H9 (cell line): ENCODE results near the gene SCAMP3. TPM values are rescaled to one million over a fixed set of nuclear protein-coding genes. Genes with fewer than 3 reads are reported as not detected.
"Not testable (repeated sequence)": the region's sequence is repeated elsewhere in the genome, so short reads cannot be mapped to it uniquely, and the experiment has no call there.

Experiments used
- DNase-seq: peaks from one replicate; pipeline ENCODE4 v3.0.0-alpha.2; 2017
- H2AFZ ChIP-seq: one replicate; pipeline ENCODE4 v1.6.1; 2013; ENCODE audit warnings: mild to moderate bottlenecking, low read length, control low read depth, moderate library complexity
- H2AK5ac ChIP-seq: 2 replicates; pipeline ENCODE4 v1.6.1; 2013; ENCODE audit warnings: low read length, control low read depth, mixed read lengths; ENCODE audit not compliant: insufficient read length
- H2BK120ac ChIP-seq: one replicate; pipeline ENCODE4 v1.6.1; 2013; ENCODE audit warnings: low read depth, mild to moderate bottlenecking, low read length, control low read depth, inconsistent platforms; ENCODE audit not compliant: poor library complexity, severe bottlenecking
- H2BK12ac ChIP-seq: 2 replicates; pipeline ENCODE4 v1.6.1; 2013; ENCODE audit warnings: low read length, control low read depth, mixed read lengths, low read depth; ENCODE audit not compliant: insufficient read length
- H2BK15ac ChIP-seq: 2 replicates; pipeline ENCODE4 v1.6.1; 2013; ENCODE audit warnings: low read depth, low read length, control low read depth
- H2BK20ac ChIP-seq: one replicate; pipeline ENCODE4 v1.6.1; 2013; ENCODE audit warnings: low read depth, mild to moderate bottlenecking, low read length, control low read depth, inconsistent platforms; ENCODE audit not compliant: poor library complexity, severe bottlenecking
- H2BK5ac ChIP-seq: 2 replicates; pipeline ENCODE4 v1.6.1; 2013; ENCODE audit warnings: low read length, control low read depth, mixed read lengths; ENCODE audit not compliant: insufficient read length
- H3K14ac ChIP-seq: 2 replicates; pipeline ENCODE4 v1.6.1; 2013; ENCODE audit warnings: low read length, control low read depth; ENCODE audit not compliant: insufficient read depth
- H3K18ac ChIP-seq: 2 replicates; pipeline ENCODE4 v1.6.1; 2013; ENCODE audit warnings: low read depth, mild to moderate bottlenecking, mixed read lengths, low read length, control low read depth; ENCODE audit not compliant: insufficient read length
- H3K23ac ChIP-seq: 2 replicates; pipeline ENCODE4 v1.6.1; 2013; ENCODE audit warnings: low read length, control low read depth, mixed read lengths, low read depth; ENCODE audit not compliant: insufficient read length
- H3K23me2 ChIP-seq: 2 replicates; pipeline ENCODE4 v1.6.1; 2013; ENCODE audit warnings: low read depth, mild to moderate bottlenecking, mixed read lengths, low read length, control low read depth; ENCODE audit not compliant: insufficient read length, poor library complexity, severe bottlenecking
- H3K27ac ChIP-seq: 2 replicates; pipeline ENCODE4 v1.5.1; 2013; ENCODE audit warnings: low read length, control low read depth, mixed read lengths, low read depth; ENCODE audit not compliant: insufficient read length
- H3K27me3 ChIP-seq: 2 replicates; pipeline ENCODE4 v1.6.1; 2013; ENCODE audit warnings: low read length, control low read depth, inconsistent platforms; ENCODE audit not compliant: insufficient read depth
- H3K4ac ChIP-seq: 2 replicates; pipeline ENCODE4 v1.6.1; 2013; ENCODE audit warnings: low read depth, mild to moderate bottlenecking, control low read depth, inconsistent platforms, low read length, moderate library complexity
- H3K4me1 ChIP-seq: 2 replicates; pipeline ENCODE4 v1.6.1; 2013; ENCODE audit warnings: low read length, control low read depth, inconsistent platforms; ENCODE audit not compliant: insufficient read depth
- H3K4me2 ChIP-seq: 2 replicates; pipeline ENCODE4 v1.6.1; 2013; ENCODE audit warnings: low read length, control low read depth, mixed read lengths; ENCODE audit not compliant: insufficient read length, insufficient read depth
- H3K56ac ChIP-seq: 2 replicates; pipeline ENCODE4 v1.6.1; 2013; ENCODE audit warnings: low read depth, mild to moderate bottlenecking, mixed read lengths, low read length, control low read depth; ENCODE audit not compliant: insufficient read length
- H3K79me1 ChIP-seq: 2 replicates; pipeline ENCODE4 v1.6.1; 2013; ENCODE audit warnings: low read depth, mild to moderate bottlenecking, moderate library complexity, low read length, control low read depth, inconsistent platforms; ENCODE audit not compliant: insufficient read depth, poor library complexity, severe bottlenecking
- H3K79me2 ChIP-seq: 2 replicates; pipeline ENCODE4 v1.6.1; 2013; ENCODE audit warnings: low read length, control low read depth, inconsistent platforms; ENCODE audit not compliant: insufficient read depth
- H3K9ac ChIP-seq: 2 replicates; pipeline ENCODE4 v1.6.1; 2013; ENCODE audit warnings: low read length, control low read depth, mixed read lengths; ENCODE audit not compliant: insufficient read length; ENCODE audit errors: extremely low read depth
- H3K9me3 ChIP-seq: one replicate; pipeline ENCODE4 v1.6.1; 2013; ENCODE audit warnings: low read depth, low read length, inconsistent platforms; ENCODE audit not compliant: control insufficient read depth
- H3T11ph ChIP-seq: one replicate; pipeline ENCODE4 v1.6.1; 2013; ENCODE audit warnings: mild to moderate bottlenecking, low read length, control low read depth, inconsistent platforms
- H4K20me1 ChIP-seq: one replicate; pipeline ENCODE4 v1.6.1; 2013; ENCODE audit not compliant: control insufficient read depth, insufficient read length, insufficient read depth
- H4K5ac ChIP-seq: 2 replicates; pipeline ENCODE4 v1.6.1; 2013; ENCODE audit warnings: low read depth, mild to moderate bottlenecking, mixed read lengths, low read length, control low read depth; ENCODE audit not compliant: insufficient read length
- H4K8ac ChIP-seq: replicated peaks from 2 replicates; pipeline ENCODE4 v1.6.1; 2013; ENCODE audit warnings: low read length, control low read depth, mixed read lengths, low read depth; ENCODE audit not compliant: insufficient read length
- H4K91ac ChIP-seq: 2 replicates; pipeline ENCODE4 v1.6.1; 2013; ENCODE audit warnings: low read depth, mild to moderate bottlenecking, moderate library complexity, mixed read lengths, low read length, control low read depth; ENCODE audit not compliant: insufficient read length
- H3K27ac Mint-ChIP-seq, 3 experiments: 2 replicates in 2 of 3; 3 replicates in 1 of 3; pipeline ENCODE4 v1.8.0; 2020 to 2021; ENCODE audit warnings: mixed read lengths in 3 of 3, mild to moderate bottlenecking in 1 of 3, moderate library complexity in 1 of 3
- H3K27me3 Mint-ChIP-seq: 2 replicates; pipeline ENCODE4 v1.8.0; 2021; ENCODE audit warnings: low read depth, mild to moderate bottlenecking, moderate library complexity, mixed read lengths
- H3K36me3 Mint-ChIP-seq, 3 experiments: 2 replicates in 2 of 3; 3 replicates in 1 of 3; pipeline ENCODE4 v1.8.0; 2020 to 2021; ENCODE audit warnings: low read depth in 3 of 3, mixed read lengths in 3 of 3; ENCODE audit not compliant: insufficient read depth in 1 of 3
- H3K4me1 Mint-ChIP-seq, 2 experiments: 2 replicates each; pipeline ENCODE4 v1.8.0; 2020; ENCODE audit warnings: mixed read lengths in 2 of 2
- H3K4me3 Mint-ChIP-seq, 2 experiments: 2 replicates in 1 of 2; 3 replicates in 1 of 2; pipeline ENCODE4 v1.8.0; 2020 to 2021; ENCODE audit warnings: mild to moderate bottlenecking in 2 of 2, mixed read lengths in 2 of 2, moderate library complexity in 1 of 2
- H3K9me3 Mint-ChIP-seq, 2 experiments: 2 replicates in 1 of 2; 3 replicates in 1 of 2; pipeline ENCODE4 v1.8.0; 2020; ENCODE audit warnings: mild to moderate bottlenecking in 2 of 2, mixed read lengths in 2 of 2, moderate library complexity in 1 of 2
- WGBS: extraction: QIAGEN DNeasy Blood & Tissue Kit; methylation state at CpG from one replicate; pipeline ENCODE4 v1.1.7; 2013; ENCODE audit warnings: missing lambda C conversion rate, low lambda C conversion rate, mixed read lengths; ENCODE audit not compliant: insufficient read length; ENCODE audit errors: extremely low coverage; 5-methylcytosine and 5-hydroxymethylcytosine counted together
- total RNA-seq: library from RNA; stranded (reverse); gene quantifications from 2 replicates; pipeline ENCODE4 v1.2.1, GENCODE V29; 2021
- TF ChIP-seq, protein P1 (sequence below): fragments of 200-600 bp; sonication (generic); conservative IDR thresholded peaks from 3 replicates; pipeline ENCODE4 v1.8.0; 2021; ENCODE audit warnings: antibody characterized with exemption, mild to moderate bottlenecking

SCAMP3 gene
- total RNA-seq, 1 experiment from 2014 or later: 52.5 TPM

DNA sequence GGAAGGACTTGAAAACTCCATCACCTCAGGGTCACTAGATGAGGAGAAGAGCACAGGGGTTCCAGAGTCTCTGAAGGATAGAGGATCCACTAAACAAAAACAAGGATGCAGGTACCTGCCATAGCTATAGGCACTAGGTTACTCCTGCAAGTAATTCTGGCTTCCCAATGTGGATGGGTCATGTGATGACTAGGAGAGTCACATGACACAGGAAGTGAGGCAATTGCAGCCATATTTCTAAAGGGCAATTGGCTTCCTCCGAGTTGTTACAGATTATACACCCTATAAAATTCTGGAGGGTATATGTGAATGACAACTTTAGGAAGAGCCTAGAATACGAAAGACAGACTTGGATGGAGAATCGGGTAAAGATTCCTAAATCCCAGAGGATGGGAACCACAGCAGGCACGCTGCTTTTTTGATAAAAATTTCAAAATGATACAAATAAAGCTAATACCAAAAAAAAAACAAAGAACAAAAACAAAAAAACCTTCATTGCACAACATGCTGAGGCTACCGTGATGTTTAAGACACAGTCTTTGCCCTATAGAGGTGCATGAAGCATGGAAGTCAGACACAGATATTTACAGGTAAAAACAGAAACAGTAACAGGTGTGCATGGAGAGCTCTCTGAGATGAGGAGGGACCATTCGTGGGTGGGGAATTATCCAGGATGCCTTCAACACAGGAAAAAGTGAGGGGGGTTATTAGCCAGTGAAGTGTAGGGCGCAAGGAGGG lies 43.1 kb downstream of the SCAMP3 start:
- Histone ChIP-seq H3K27ac (no peak overlapping the region), H3K56ac (no peak overlapping the region)
- peak; percentile 57 for DNase-seq

DNA sequence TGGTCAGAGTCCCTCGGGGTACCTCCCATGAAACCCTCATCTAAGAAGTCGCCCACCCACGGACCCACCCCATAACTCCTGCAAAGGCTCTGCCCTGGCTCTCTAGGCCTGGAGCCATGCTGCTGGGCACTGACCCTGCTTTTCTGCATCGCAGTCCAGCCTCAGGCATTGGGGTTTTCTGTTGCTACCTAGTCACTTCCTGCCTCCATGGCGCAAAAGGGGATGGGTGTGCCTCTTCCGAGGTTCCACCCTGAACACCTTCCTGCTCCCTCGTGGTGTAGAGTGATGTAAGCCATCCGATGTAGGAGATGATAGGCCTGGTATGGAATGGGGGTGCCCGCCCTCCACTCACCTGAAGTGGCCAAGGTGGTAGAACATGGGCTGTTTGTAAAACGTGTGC lies 47.5 kb downstream of the SCAMP3 start:
- DNase-seq, H3K9ac ChIP-seq, H3K18ac ChIP-seq, H3K23ac ChIP-seq, H3K4me2 ChIP-seq, H3K14ac ChIP-seq, H2BK20ac ChIP-seq, H3K27me3 Mint-ChIP-seq, H3K4me3 Mint-ChIP-seq, H3K23me2 ChIP-seq, H3K4me1 ChIP-seq, H3K79me1 ChIP-seq, H4K20me1 ChIP-seq, H3K9me3 ChIP-seq, H3K27me3 ChIP-seq, H2BK15ac ChIP-seq, H4K91ac ChIP-seq, H4K8ac ChIP-seq, H2AK5ac ChIP-seq, H3K9me3 Mint-ChIP-seq, H3K27ac ChIP-seq, H2BK12ac ChIP-seq, H2BK120ac ChIP-seq, H2BK5ac ChIP-seq, H3K4ac ChIP-seq, H3K79me2 ChIP-seq, H3K56ac ChIP-seq, H3T11ph ChIP-seq, H2AFZ ChIP-seq, H4K5ac ChIP-seq: not testable (repeated sequence)
- Mint-ChIP-seq H3K4me1 (peaks cover 16 to 18% of the 10 kb centered on the region in 2 experiments), H3K36me3 (peaks cover 9 to 25% (median 20%) of the 10 kb centered on the region in 3 experiments), H3K27ac (peak overlapping the region in 1 of 3 experiments; percentile 16; a peak in 1 of 7 replicates)
- no CpG with 5 or more reads among the region's 10 CpGs for WGBS

More for the DNA sequence above, 43.1 kb downstream of the SCAMP3 start:
- Histone ChIP-seq H3K4me2 (peak overlapping the region; percentile 7), H4K91ac (no peak overlapping the region), H3K14ac (no peak overlapping the region), H3K23me2 (no peaks in the 10 kb centered on the region), H4K8ac (no peak overlapping the region), H3K79me1 (no peaks in the 10 kb centered on the region), H3K27me3 (no peaks in the 10 kb centered on the region), H4K5ac (no peak overlapping the region), H3K9ac (no peak overlapping the region), H2BK15ac (no peak overlapping the region), H3K9me3 (no peaks in the 10 kb centered on the region), H4K20me1 (no peaks in the 10 kb centered on the region), H3K4ac (no peak overlapping the region), H3K18ac (no peak overlapping the region), H3T11ph (no peak overlapping the region), H2BK12ac (no peak overlapping the region), H2BK20ac (no peak overlapping the region), H2BK5ac (no peak overlapping the region), H2AFZ (no peak overlapping the region), H3K4me1 (no peaks in the 10 kb centered on the region), H3K23ac (no peak overlapping the region), H3K79me2 (no peaks in the 10 kb centered on the region), H2AK5ac (no peak overlapping the region), H2BK120ac (no peak overlapping the region)
- Mint-ChIP-seq H3K4me3 (peak overlapping the region; percentile 50 to 70), H3K27me3 (peaks cover 1% of the 10 kb centered on the region; the same call in 1 of the 2 replicates), H3K4me1 (peaks cover 11 to 16% of the 10 kb centered on the region in 2 experiments), H3K36me3 (peaks cover 6 to 12% (median 11%) of the 10 kb centered on the region in 3 experiments), H3K9me3 (no peaks in the 10 kb centered on the region), H3K27ac (peak overlapping the region; percentile 66 to 90 (median 89))
- WGBS: no CpG with 5 or more reads among the region's 7 CpGs
- TF ChIP-seq, protein P1, sequence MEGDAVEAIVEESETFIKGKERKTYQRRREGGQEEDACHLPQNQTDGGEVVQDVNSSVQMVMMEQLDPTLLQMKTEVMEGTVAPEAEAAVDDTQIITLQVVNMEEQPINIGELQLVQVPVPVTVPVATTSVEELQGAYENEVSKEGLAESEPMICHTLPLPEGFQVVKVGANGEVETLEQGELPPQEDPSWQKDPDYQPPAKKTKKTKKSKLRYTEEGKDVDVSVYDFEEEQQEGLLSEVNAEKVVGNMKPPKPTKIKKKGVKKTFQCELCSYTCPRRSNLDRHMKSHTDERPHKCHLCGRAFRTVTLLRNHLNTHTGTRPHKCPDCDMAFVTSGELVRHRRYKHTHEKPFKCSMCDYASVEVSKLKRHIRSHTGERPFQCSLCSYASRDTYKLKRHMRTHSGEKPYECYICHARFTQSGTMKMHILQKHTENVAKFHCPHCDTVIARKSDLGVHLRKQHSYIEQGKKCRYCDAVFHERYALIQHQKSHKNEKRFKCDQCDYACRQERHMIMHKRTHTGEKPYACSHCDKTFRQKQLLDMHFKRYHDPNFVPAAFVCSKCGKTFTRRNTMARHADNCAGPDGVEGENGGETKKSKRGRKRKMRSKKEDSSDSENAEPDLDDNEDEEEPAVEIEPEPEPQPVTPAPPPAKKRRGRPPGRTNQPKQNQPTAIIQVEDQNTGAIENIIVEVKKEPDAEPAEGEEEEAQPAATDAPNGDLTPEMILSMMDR: no peak
